CD14-positive monocyte (primary cell): ENCODE results near the gene ASB1. TPM values are rescaled to one million over a fixed set of nuclear protein-coding genes. Genes with fewer than 3 reads are reported as not detected.
A peak's percentile ranks its signal among the peaks of the same experiment; 100 is the strongest.

Experiments
- DNase-seq, 3 donors: peaks; one replicate each; pipeline ENCODE4 v3.0.0-alpha.2; 2011 to 2022
- H2AFZ ChIP-seq: 2 replicates; pipeline ENCODE4 v1.6.0; 2012; ENCODE audit warnings: mild to moderate bottlenecking, low read depth, low read length, inconsistent platforms; ENCODE audit not compliant: insufficient read depth, poor library complexity, severe bottlenecking
- H3K27ac ChIP-seq, 2 donors: 1 replicate in 1 of 2; 2 replicates in 1 of 2; pipeline ENCODE4 v1.5.1; 2012 to 2013; ENCODE audit warnings: low read length in 2 of 2, control low read depth in 1 of 2, inconsistent platforms in 1 of 2, low read depth in 1 of 2, mild to moderate bottlenecking in 1 of 2
- H3K27me3 ChIP-seq, 2 donors: one replicate each; pipeline versions ENCODE4 v1.6.0 to v1.6.1; 2011 to 2013; ENCODE audit warnings: low read length in 2 of 2; ENCODE audit not compliant: control insufficient read depth in 2 of 2, insufficient read depth in 2 of 2
- H3K36me3 ChIP-seq, 2 donors: replicated peaks in 1 of 2; 1 replicate in 1 of 2; 2 replicates in 1 of 2; pipeline versions ENCODE4 v1.5.1 to v1.6.1; 2012 to 2013; ENCODE audit warnings: low read length in 2 of 2, control low read depth in 1 of 2, inconsistent platforms in 1 of 2, mild to moderate bottlenecking in 1 of 2; ENCODE audit not compliant: insufficient read depth in 2 of 2, control insufficient read depth in 1 of 2
- H3K4me1 ChIP-seq, 2 donors: 1 replicate in 1 of 2; 2 replicates in 1 of 2; pipeline versions ENCODE4 v1.5.1 to v1.6.1; 2012 to 2013; ENCODE audit warnings: low read length in 2 of 2, control low read depth in 1 of 2, inconsistent platforms in 1 of 2, mild to moderate bottlenecking in 1 of 2, moderate library complexity in 1 of 2; ENCODE audit not compliant: insufficient read depth in 2 of 2, control insufficient read depth in 1 of 2
- H3K4me2 ChIP-seq: replicated peaks from 2 replicates; pipeline ENCODE3; 2012; ENCODE audit warnings: low read length, moderate library complexity, mild to moderate bottlenecking; ENCODE audit not compliant: poor library complexity, severe bottlenecking; ENCODE audit errors: extremely low read depth
- H3K4me3 ChIP-seq, 3 experiments: fragments of 200-600 bp in 1 of 3; sonication (generic) in 1 of 3; replicated peaks in 1 of 3; 1 replicate in 2 of 3; 2 replicates in 1 of 3; pipeline ENCODE4 v1.5.1; 2011 to 2013; ENCODE audit warnings: low read length in 3 of 3, mild to moderate bottlenecking in 3 of 3, control low read depth in 2 of 3, low read depth in 2 of 3, inconsistent platforms in 1 of 3, moderate library complexity in 1 of 3
- H3K79me2 ChIP-seq: 2 replicates; pipeline ENCODE4 v1.6.0; 2012; ENCODE audit warnings: mild to moderate bottlenecking, control low read depth, inconsistent platforms, low read length, moderate library complexity; ENCODE audit not compliant: insufficient read depth
- H3K9ac ChIP-seq: 2 replicates; pipeline ENCODE4 v1.6.0; 2017; ENCODE audit warnings: low read length, mild to moderate bottlenecking; ENCODE audit not compliant: insufficient read depth, poor library complexity, severe bottlenecking
- H3K9me3 ChIP-seq, 2 donors: replicated peaks in 1 of 2; 1 replicate in 1 of 2; 2 replicates in 1 of 2; pipeline versions ENCODE4 v1.5.1 to v1.6.1; 2012 to 2013; ENCODE audit warnings: low read length in 2 of 2, control low read depth in 1 of 2; ENCODE audit not compliant: control insufficient read depth in 1 of 2, insufficient read depth in 1 of 2
- H4K20me1 ChIP-seq: 2 replicates; pipeline ENCODE4 v1.6.0; 2012; ENCODE audit warnings: mild to moderate bottlenecking, low read length, control low read depth, moderate library complexity; ENCODE audit not compliant: insufficient read depth
- H3K27ac Mint-ChIP-seq, 7 donors: one replicate each; pipeline ENCODE4 v1.8.0; 2020; ENCODE audit warnings: mild to moderate bottlenecking in 7 of 7, mixed read lengths in 7 of 7, moderate library complexity in 6 of 7, inconsistent platforms in 2 of 7
- H3K27me3 Mint-ChIP-seq, 3 donors: one replicate each; pipeline ENCODE4 v1.8.0; 2021 to 2022; ENCODE audit warnings: low read depth in 3 of 3, mild to moderate bottlenecking in 3 of 3, mixed read lengths in 3 of 3, moderate library complexity in 3 of 3, inconsistent platforms in 1 of 3
- H3K36me3 Mint-ChIP-seq, 2 donors: one replicate each; pipeline ENCODE4 v1.8.0; 2020; ENCODE audit warnings: mixed read lengths in 2 of 2, inconsistent platforms in 1 of 2, mild to moderate bottlenecking in 1 of 2
- H3K4me1 Mint-ChIP-seq: one replicate; pipeline ENCODE4 v1.8.0; 2020; ENCODE audit warnings: mild to moderate bottlenecking, mixed read lengths
- H3K4me3 Mint-ChIP-seq, 2 donors: one replicate each; pipeline ENCODE4 v1.8.0; 2020; ENCODE audit warnings: mild to moderate bottlenecking in 2 of 2, mixed read lengths in 2 of 2, moderate library complexity in 1 of 2
- H3K9me3 Mint-ChIP-seq, 7 donors: one replicate each; pipeline ENCODE4 v1.8.0; 2020 to 2022; ENCODE audit warnings: mixed read lengths in 7 of 7, mild to moderate bottlenecking in 6 of 7, moderate library complexity in 6 of 7, inconsistent platforms in 2 of 7
- WGBS: methylation state at CpG from one replicate; pipeline ENCODE4 v1.1.5; 2013; ENCODE audit warnings: missing lambda C conversion rate; ENCODE audit not compliant: insufficient coverage; 5-methylcytosine and 5-hydroxymethylcytosine counted together
- intact Hi-C, 2 donors: fragments of 100-400 bp; cut with micrococcal nuclease; formaldehyde crosslinking; loops; one replicate each; pipeline versions ENCODE4 v1.15.0 to v1.15.1; 2023
- polyA plus RNA-seq, 3 donors: library from polyadenylated mRNA; depleted of rRNA in 1 of 3; unstranded in 2 of 3; stranded (reverse) in 1 of 3; fragments of 300-500 nt in 2 of 3; fragments of >200 nt in 1 of 3; fragmentation: Illumina TruSeq in 2 of 3; gene quantifications; 1 replicate in 2 of 3; 2 replicates in 1 of 3; pipeline ENCODE4 v1.2.3, GENCODE V29; 2012 to 2021
- TF ChIP-seq, protein P1 (sequence below): fragments of 200-600 bp; IDR thresholded peaks from one replicate; pipeline ENCODE4 v1.8.0; 2022; ENCODE audit warnings: antibody characterized with exemption, mild to moderate bottlenecking

ASB1 gene
- polyA plus RNA-seq, 3 donors, result 15.1 to 22.0 (median 16.0) TPM

DNA sequence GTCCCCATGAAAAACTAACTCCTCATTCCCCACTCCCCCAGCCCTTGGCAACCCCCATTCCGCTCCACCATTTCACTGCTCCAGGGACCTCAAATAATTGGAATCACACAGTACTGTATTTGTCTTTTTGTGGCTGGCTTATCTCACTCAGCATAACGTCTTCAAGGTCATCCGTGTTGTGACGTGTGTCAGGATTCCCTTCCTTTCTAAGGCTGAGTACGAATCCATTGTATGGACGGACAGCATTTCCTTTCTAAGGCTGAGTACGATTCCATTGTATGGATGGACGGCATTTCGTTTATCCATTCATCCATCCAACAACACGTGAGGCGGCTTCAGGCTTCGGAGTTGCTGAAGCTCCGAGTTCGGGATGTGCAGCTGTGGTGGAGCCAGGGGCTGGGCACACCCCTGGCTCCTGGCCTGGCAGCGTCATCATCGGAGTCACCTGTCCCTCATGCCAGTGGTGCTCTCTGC is 1.2 kb upstream of the ASB1 start:
- H3K36me3 ChIP-seq, result peaks cover 0 to 6% of the 10 kb centered on the region in 2 donors
- no peak overlapping the region for H3K27ac ChIP-seq
- no peak for DNase-seq
- H3K9ac ChIP-seq, result peak overlapping the region; percentile 86
- peak overlapping the region; percentile 90 for H3K4me2 ChIP-seq
- peaks cover 38% of the 10 kb centered on the region for H3K79me2 ChIP-seq
- Mint-ChIP-seq H3K4me1 (peaks cover 42% of the 10 kb centered on the region), H3K4me3 (peak overlapping the region in 1 of 2 donors; percentile 88), H3K36me3 (peaks cover 8% of the 10 kb centered on the region in 2 donors), H3K27ac (peak overlapping the region in 1 of 7 donors; percentile 39), H3K9me3 (peaks cover 0 to 2% (median 0%) of the 10 kb centered on the region in 7 donors), H3K27me3 (peaks cover 2 to 3% (median 2%) of the 10 kb centered on the region in 3 donors)
- peak overlapping the region in 1 of 3 experiments; percentile 93 for H3K4me3 ChIP-seq
- H3K4me1 ChIP-seq, result peaks cover 24 to 29% of the 10 kb centered on the region in 2 donors
- H2AFZ ChIP-seq, result peak overlapping the region; percentile 97
- H4K20me1 ChIP-seq, result peaks cover 21% of the 10 kb centered on the region
- intact Hi-C loops, result loop anchor here (5.0 kb wide), 2 partner anchors 38 to 48 kb away; no protein-coding TSS in a partner anchor
- H3K9me3 ChIP-seq, result no peaks in the 10 kb centered on the region
- no peaks in the 10 kb centered on the region for H3K27me3 ChIP-seq
- 90% methylated on average over 15 of the region's 16 CpGs for WGBS
- TF ChIP-seq, protein P1, sequence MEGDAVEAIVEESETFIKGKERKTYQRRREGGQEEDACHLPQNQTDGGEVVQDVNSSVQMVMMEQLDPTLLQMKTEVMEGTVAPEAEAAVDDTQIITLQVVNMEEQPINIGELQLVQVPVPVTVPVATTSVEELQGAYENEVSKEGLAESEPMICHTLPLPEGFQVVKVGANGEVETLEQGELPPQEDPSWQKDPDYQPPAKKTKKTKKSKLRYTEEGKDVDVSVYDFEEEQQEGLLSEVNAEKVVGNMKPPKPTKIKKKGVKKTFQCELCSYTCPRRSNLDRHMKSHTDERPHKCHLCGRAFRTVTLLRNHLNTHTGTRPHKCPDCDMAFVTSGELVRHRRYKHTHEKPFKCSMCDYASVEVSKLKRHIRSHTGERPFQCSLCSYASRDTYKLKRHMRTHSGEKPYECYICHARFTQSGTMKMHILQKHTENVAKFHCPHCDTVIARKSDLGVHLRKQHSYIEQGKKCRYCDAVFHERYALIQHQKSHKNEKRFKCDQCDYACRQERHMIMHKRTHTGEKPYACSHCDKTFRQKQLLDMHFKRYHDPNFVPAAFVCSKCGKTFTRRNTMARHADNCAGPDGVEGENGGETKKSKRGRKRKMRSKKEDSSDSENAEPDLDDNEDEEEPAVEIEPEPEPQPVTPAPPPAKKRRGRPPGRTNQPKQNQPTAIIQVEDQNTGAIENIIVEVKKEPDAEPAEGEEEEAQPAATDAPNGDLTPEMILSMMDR, result no peak

DNA sequence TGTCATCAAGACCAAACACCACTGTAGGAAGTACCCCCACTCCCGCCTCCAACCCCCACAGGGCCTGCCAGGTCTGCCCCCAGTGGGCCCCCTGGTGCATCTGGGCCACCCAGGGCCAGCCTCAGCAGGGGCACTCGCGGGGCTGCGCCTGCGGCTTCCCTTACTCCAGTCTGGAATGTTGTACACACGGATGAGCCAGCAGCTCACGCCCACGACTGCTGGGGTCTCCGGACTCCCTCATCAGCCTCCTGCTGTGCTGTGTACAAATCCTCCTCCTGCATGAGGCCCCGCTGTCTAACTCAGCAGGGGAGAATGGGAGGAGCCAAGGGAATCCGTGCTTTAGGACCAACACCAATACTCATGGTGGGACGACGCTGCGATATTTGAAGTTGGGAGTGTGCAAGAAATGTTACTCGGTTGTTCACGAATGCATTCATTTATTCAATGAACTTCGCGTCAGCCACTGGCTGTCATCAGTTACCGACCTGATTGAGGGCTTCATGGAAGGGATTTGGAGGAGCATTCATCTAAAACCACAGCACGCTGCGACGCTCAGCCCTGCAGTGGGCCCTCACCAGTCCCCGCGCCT is 654 bp upstream of the ASB1 start:
- H3K9ac ChIP-seq, result peak overlapping the region; percentile 86
- Mint-ChIP-seq H3K27me3 (peaks cover 2 to 3% (median 2%) of the 10 kb centered on the region in 3 donors), H3K9me3 (peaks cover 0 to 2% (median 0%) of the 10 kb centered on the region in 7 donors), H3K4me1 (peaks cover 43% of the 10 kb centered on the region), H3K27ac (peak overlapping the region; percentile 54 to 96 (median 79)), H3K36me3 (peaks cover 10% of the 10 kb centered on the region in 2 donors), H3K4me3 (peak overlapping the region; percentile 88 to 91)
- H3K9me3 ChIP-seq, result no peaks in the 10 kb centered on the region
- H3K4me1 ChIP-seq, result peaks cover 24 to 29% of the 10 kb centered on the region in 2 donors
- H3K27ac ChIP-seq, result peak overlapping the region; percentile 69 to 87
- TF ChIP-seq, protein P1, result no peak
- intact Hi-C loops, result loop anchor here (2.0 to 5.0 kb wide), 3 partner anchors 39 to 55 kb away; no protein-coding TSS in a partner anchor
- H3K79me2 ChIP-seq, result peaks cover 44% of the 10 kb centered on the region
- peaks cover 26% of the 10 kb centered on the region for H4K20me1 ChIP-seq
- H3K36me3 ChIP-seq, result peaks cover 0 to 12% of the 10 kb centered on the region in 2 donors
- peak overlapping the region; percentile 90 for H3K4me2 ChIP-seq
- H3K27me3 ChIP-seq, result no peaks in the 10 kb centered on the region
- 40% methylated on average over 7 of the region's 24 CpGs for WGBS
- H3K4me3 ChIP-seq, result peak overlapping the region; percentile 74 to 93 (median 84)
- no peak for DNase-seq
- peak overlapping the region; percentile 97 for H2AFZ ChIP-seq
